ENCODE measurements around the gene CILP2. TPM values are rescaled to one million over a fixed set of nuclear protein-coding genes. Genes with fewer than 3 reads are reported as not detected.
A peak's percentile ranks its signal among the peaks of the same experiment; 100 is the strongest.

CILP2 gene
- total RNA-seq, result under 1 TPM; 0.08 to 0.42 TPM
- polyA plus RNA-seq, result under 1 TPM in 1 of 2 donors, not detected in 1; 0.09 TPM

GRCh38 chr19:19538061-19538784 is at the start of gene CILP2:
CILP2 (plus strand) TSS chr19:19538265; CDS start chr19:19538350, 85 bp downstream.
- DNase-seq (ENCODE audit: low spot score), result no peak
- no peak for TF ChIP-seq HNF4G (IDR thresholded peaks at IDR 0.05)
- TF ChIP-seq EGR1 (IDR thresholded peaks at IDR 0.05; ENCODE audit: low read depth in 2 of 2), result no peak
- no peak for TF ChIP-seq YY1 (IDR thresholded peaks at IDR 0.05)
- TF ChIP-seq NR2F2 (IDR thresholded peaks at IDR 0.05), result no peak
- TF ChIP-seq ATF3 (IDR thresholded peaks at IDR 0.05), result no peak
- TF ChIP-seq RAD21 (IDR thresholded peaks at IDR 0.05), result no peak
- no peak for TF ChIP-seq REST (IDR thresholded peaks at IDR 0.05)
- no peak for TF ChIP-seq TAF1 (conservative IDR thresholded peaks at IDR 0.05)
- no peak for TF ChIP-seq MAX (IDR thresholded peaks at IDR 0.05)
- no peak for TF ChIP-seq HNF4A (conservative IDR thresholded peaks at IDR 0.05)
- TF ChIP-seq FOXA2 (IDR thresholded peaks at IDR 0.05), result no peak
- no peak for TF ChIP-seq JUND (IDR thresholded peaks at IDR 0.05)
- no peak for TF ChIP-seq ZBTB33 (IDR thresholded peaks at IDR 0.05)
- TF ChIP-seq FOXA1 (IDR thresholded peaks at IDR 0.05), result no peak
- no peak for TF ChIP-seq CTCF (IDR thresholded peaks at IDR 0.05; ENCODE audit: low read depth, low read length, missing input control)
- TF ChIP-seq SP1 (IDR thresholded peaks at IDR 0.05), result no peak
- no peak for TF ChIP-seq GABPA (IDR thresholded peaks at IDR 0.05 in 1 of 2, conservative IDR thresholded peaks at IDR 0.05 in 1 of 2)
- no peak for TF ChIP-seq RXRA (IDR thresholded peaks at IDR 0.05)
- Histone ChIP-seq H3K4me3 (ENCODE audit: low read depth in 1 of 3, low read length in 3 of 3) (peak within 1 kb of the TSS in 1 of 3 donors; percentile 9), H3K36me3 (ENCODE audit: control insufficient read depth in 4 of 4, insufficient read depth in 3 of 4, low read depth in 1 of 4, low read length in 3 of 4) (no peaks in the 10 kb centered on the region), H3K27ac (ENCODE audit: low read depth in 1 of 2, low read length in 2 of 2) (no peak within 1 kb of the TSS), H3K4me1 (ENCODE audit: control insufficient read depth in 4 of 4, insufficient read depth in 4 of 4, low read length in 3 of 4) (peaks cover 0 to 9% (median 6%) of the 10 kb centered on the region in 4 donors), H3K27me3 (ENCODE audit: control insufficient read depth in 4 of 4, insufficient read depth in 4 of 4, low read length in 3 of 4) (peaks cover 0 to 8% (median 2%) of the 10 kb centered on the region in 4 donors), H3K9me3 (ENCODE audit: control insufficient read depth in 4 of 4, low read length in 3 of 4) (peaks cover 0 to 3% (median 0%) of the 10 kb centered on the region in 4 donors), H3K9ac (ENCODE audit: low read depth in 1 of 2, low read length in 2 of 2) (no peak within 1 kb of the TSS)
- WGBS, result 6% methylated on average over 56 of the region's 56 CpGs

Measured in liver (tissue), 9 donors.